DMS153 treated with DMSO at 0.1 percent for 48 hours (cell line): ENCODE measurements around the gene PTGR3.

Experiments
- DNase-seq: peaks from one replicate; lab custom pipeline; 2025; ENCODE audit not compliant: unreplicated experiment; lab: John Stamatoyannopoulos, UW

PTGR3 gene

GRCh38 chr18:75209129-75209950 is at the start of gene PTGR3:
Gene PTGR3, minus strand, starts transcription at chr18:75209139. Its CDS starts 81 bp downstream, at chr18:75209058.
- DNase-seq = peak; percentile 59

- DNase-seq = no peak
These were observed 48.7 kb upstream of the PTGR3 start for GRCh38 chr18:75257605-75258004.

- DNase-seq = no peak
These were observed 47.4 kb upstream of the PTGR3 start for GRCh38 chr18:75256376-75256775.

GRCh38 chr18:75255094-75255493 is 46.2 kb upstream of the PTGR3 start:
- DNase-seq = no peak

GRCh38 chr18:75253784-75254183 is 44.8 kb upstream of the PTGR3 start:
- no peak for DNase-seq

GRCh38 chr18:75253043-75253442 is 44.1 kb upstream of the PTGR3 start:
- DNase-seq = no peak

- no peak for DNase-seq
These were observed 43.2 kb upstream of the PTGR3 start for GRCh38 chr18:75252136-75252535.

GRCh38 chr18:75251466-75251865 is 42.5 kb upstream of the PTGR3 start:
- DNase-seq = no peak

GRCh38 chr18:75250471-75250821 is 41.5 kb upstream of the PTGR3 start:
- DNase-seq = no peak

- no peak for DNase-seq
These were observed 40.9 kb upstream of the PTGR3 start for GRCh38 chr18:75249672-75250470.

GRCh38 chr18:75249175-75249518 is 40.2 kb upstream of the PTGR3 start:
- DNase-seq = no peak

GRCh38 chr18:75248426-75249174 is 39.7 kb upstream of the PTGR3 start:
- DNase-seq = peak; percentile 38

- DNase-seq = peak; percentile 45
These were observed 38.9 kb upstream of the PTGR3 start for GRCh38 chr18:75247611-75248421.

GRCh38 chr18:75246721-75247610 is 38.0 kb upstream of the PTGR3 start:
- DNase-seq = no peak

- no peak for DNase-seq
These were observed 35.7 kb upstream of the PTGR3 start for GRCh38 chr18:75244351-75245313.

GRCh38 chr18:75241705-75242104 is 32.8 kb upstream of the PTGR3 start:
- DNase-seq = no peak

- DNase-seq = no peak
These were observed 31.5 kb upstream of the PTGR3 start for GRCh38 chr18:75240433-75240832.

- DNase-seq = no peak
These were observed 29.8 kb upstream of the PTGR3 start for GRCh38 chr18:75238786-75239185.

- no peak for DNase-seq
These were observed 29.2 kb upstream of the PTGR3 start for GRCh38 chr18:75238100-75238499.
